HG03095 (cell line): ENCODE results near the gene GNPAT.

Experiments
- ATAC-seq: cut with Tn5 transposase; IDR thresholded peaks from one replicate; pipeline ENCODE4 v1.9.1; 2021; ENCODE audit warnings: moderate library complexity; ENCODE audit not compliant: unreplicated experiment

Gene GNPAT

GRCh38 chr1:231240883-231241735 is at the start of gene GNPAT:
Gene GNPAT, plus strand, starts transcription at chr1:231241212. Its CDS starts 167 bp downstream, at chr1:231241379.
- ATAC-seq, result peak; percentile 94

GRCh38 chr1:231192620-231193163 is 48.3 kb upstream of the GNPAT start:
- no peak for ATAC-seq

- ATAC-seq, result no peak
These were observed 47.2 kb upstream of the GNPAT start for GRCh38 chr1:231193710-231194340.

GRCh38 chr1:231194476-231194842 is 46.6 kb upstream of the GNPAT start:
- ATAC-seq, result no peak

- ATAC-seq, result no peak
These were observed 46.0 kb upstream of the GNPAT start for GRCh38 chr1:231194843-231195516.

GRCh38 chr1:231196307-231196706 is 44.7 kb upstream of the GNPAT start:
- ATAC-seq, result no peak

GRCh38 chr1:231196728-231197127 is 44.3 kb upstream of the GNPAT start:
- no peak for ATAC-seq

- no peak for ATAC-seq
These were observed 41.1 kb upstream of the GNPAT start for GRCh38 chr1:231199868-231200267.

- no peak for ATAC-seq
These were observed 40.5 kb upstream of the GNPAT start for GRCh38 chr1:231200388-231201031.

GRCh38 chr1:231201375-231201978 is 39.5 kb upstream of the GNPAT start:
- no peak for ATAC-seq

- no peak for ATAC-seq
These were observed 38.9 kb upstream of the GNPAT start for GRCh38 chr1:231201979-231202633.

GRCh38 chr1:231203259-231204057 is 37.6 kb upstream of the GNPAT start:
- ATAC-seq, result no peak

GRCh38 chr1:231206856-231207255 is 34.2 kb upstream of the GNPAT start:
- ATAC-seq, result no peak

- no peak for ATAC-seq
These were observed 33.6 kb upstream of the GNPAT start for GRCh38 chr1:231207437-231207836.

GRCh38 chr1:231208980-231209379 is 32.0 kb upstream of the GNPAT start:
- no peak for ATAC-seq

- ATAC-seq, result no peak
These were observed 31.5 kb upstream of the GNPAT start for GRCh38 chr1:231209531-231209930.

- no peak for ATAC-seq
These were observed 30.9 kb upstream of the GNPAT start for GRCh38 chr1:231210126-231210525.

GRCh38 chr1:231211005-231211857 is 29.8 kb upstream of the GNPAT start:
- ATAC-seq, result peak; percentile 89
